Middle frontal gyrus (tissue), 1 donor: ENCODE results near the gene CPM.
"Not testable (repeated sequence)": the region's sequence is repeated elsewhere in the genome, so short reads cannot be mapped to it uniquely, and the experiment has no call there.

ENCODE experiments used
- DNase-seq: peaks from one replicate; pipeline ENCODE4 v3.0.0-alpha.2; 2015; ENCODE audit warnings: low spot score; ENCODE audit errors: extremely low spot score

The CPM gene

GRCh38 chr12:68854078-68854468, 78.9 kb downstream of the CPM start:
- DNase-seq: no peak

- no peak for DNase-seq
Observed at GRCh38 chr12:68853396-68854077, 79.4 kb downstream of the CPM start.

- no peak for DNase-seq
Observed at GRCh38 chr12:68851592-68852306, 81.2 kb downstream of the CPM start.

GRCh38 chr12:68850390-68850789, 82.6 kb downstream of the CPM start:
- no peak for DNase-seq

GRCh38 chr12:68846811-68847210, 86.2 kb downstream of the CPM start:
- DNase-seq: no peak

GRCh38 chr12:68844788-68845695, 87.9 kb downstream of the CPM start:
- DNase-seq: no peak

GRCh38 chr12:68844318-68844745, 88.6 kb downstream of the CPM start:
- DNase-seq: no peak

- DNase-seq: no peak
Observed at GRCh38 chr12:68842784-68843567, 90.0 kb downstream of the CPM start.

GRCh38 chr12:68842123-68842522, 90.8 kb downstream of the CPM start:
- DNase-seq: no peak

- DNase-seq: no peak
Observed at GRCh38 chr12:68841717-68842116, 91.3 kb downstream of the CPM start.

- DNase-seq: not testable (repeated sequence)
Observed at GRCh38 chr12:68841175-68841574, 91.8 kb downstream of the CPM start.

- DNase-seq: no peak
Observed at GRCh38 chr12:68839183-68840147, 93.5 kb downstream of the CPM start.

GRCh38 chr12:68838046-68838886, 94.7 kb downstream of the CPM start:
- no peak for DNase-seq

GRCh38 chr12:68837215-68837614, 95.8 kb downstream of the CPM start:
- DNase-seq: no peak

GRCh38 chr12:68835333-68835908, 97.5 kb downstream of the CPM start:
- no peak for DNase-seq

GRCh38 chr12:68833508-68833907, 99.5 kb downstream of the CPM start:
- DNase-seq: no peak

- no peak for DNase-seq
Observed at GRCh38 chr12:68832504-68832867, 100.5 kb downstream of the CPM start.

- DNase-seq: no peak
Observed at GRCh38 chr12:68831751-68832503, 101.0 kb downstream of the CPM start.
